Thyroid gland (tissue), 4 donors: Measurements from ENCODE around the gene NFKB1.

Experiments
- POLR2A ChIP-seq, 2 donors: fragments of 450-650 bp; IDR thresholded peaks; one replicate each; pipeline ENCODE4 v1.6.1; 2017; ENCODE audit warnings: antibody characterized with exemption in 2 of 2, mild to moderate bottlenecking in 2 of 2, moderate library complexity in 1 of 2
- TF ChIP-seq, protein P1 (sequence below), 6 experiments: fragments of 200-600 bp in 3 of 6; fragments of 450-650 bp in 3 of 6; sonication (generic) in 3 of 6; IDR thresholded peaks; one replicate each; pipeline ENCODE4 v1.5.1; 2016 to 2019; ENCODE audit warnings: antibody characterized with exemption in 6 of 6, mild to moderate bottlenecking in 2 of 6, inconsistent platforms in 1 of 6, moderate library complexity in 1 of 6

DNA sequence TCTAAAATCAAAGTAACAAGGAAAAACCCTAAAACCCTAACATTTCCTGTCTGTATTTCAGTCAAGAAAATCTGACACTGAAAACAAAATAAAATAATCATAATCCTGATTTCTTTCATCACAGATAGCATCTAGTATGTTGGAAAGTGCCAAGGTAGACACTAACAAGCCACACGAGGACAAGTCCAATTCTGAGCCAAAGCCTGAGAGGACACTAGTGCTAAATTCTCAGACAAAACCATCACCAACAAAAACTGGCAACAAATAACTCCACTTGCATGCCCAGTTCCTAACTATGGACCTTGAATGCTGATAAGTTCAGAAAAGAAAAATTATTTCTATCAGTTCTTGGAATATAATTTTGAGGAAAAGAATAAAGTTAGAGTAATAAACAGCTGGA, 146.0 kb downstream of the NFKB1 start:
- TF ChIP-seq, protein P1, sequence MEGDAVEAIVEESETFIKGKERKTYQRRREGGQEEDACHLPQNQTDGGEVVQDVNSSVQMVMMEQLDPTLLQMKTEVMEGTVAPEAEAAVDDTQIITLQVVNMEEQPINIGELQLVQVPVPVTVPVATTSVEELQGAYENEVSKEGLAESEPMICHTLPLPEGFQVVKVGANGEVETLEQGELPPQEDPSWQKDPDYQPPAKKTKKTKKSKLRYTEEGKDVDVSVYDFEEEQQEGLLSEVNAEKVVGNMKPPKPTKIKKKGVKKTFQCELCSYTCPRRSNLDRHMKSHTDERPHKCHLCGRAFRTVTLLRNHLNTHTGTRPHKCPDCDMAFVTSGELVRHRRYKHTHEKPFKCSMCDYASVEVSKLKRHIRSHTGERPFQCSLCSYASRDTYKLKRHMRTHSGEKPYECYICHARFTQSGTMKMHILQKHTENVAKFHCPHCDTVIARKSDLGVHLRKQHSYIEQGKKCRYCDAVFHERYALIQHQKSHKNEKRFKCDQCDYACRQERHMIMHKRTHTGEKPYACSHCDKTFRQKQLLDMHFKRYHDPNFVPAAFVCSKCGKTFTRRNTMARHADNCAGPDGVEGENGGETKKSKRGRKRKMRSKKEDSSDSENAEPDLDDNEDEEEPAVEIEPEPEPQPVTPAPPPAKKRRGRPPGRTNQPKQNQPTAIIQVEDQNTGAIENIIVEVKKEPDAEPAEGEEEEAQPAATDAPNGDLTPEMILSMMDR (IDR thresholded peaks at IDR 0.05), result no peak
- TF ChIP-seq POLR2A (IDR thresholded peaks at IDR 0.05), result no peak
